Right ventricle myocardium superior (tissue), 1 donor: ENCODE data around the gene TTF2. TPM values are rescaled to one million over a fixed set of nuclear protein-coding genes. Genes with fewer than 3 reads are reported as not detected.

ENCODE experiments used
- ATAC-seq: fragments of 200-7000 bp; cut with Tn5 transposase; one replicate; pipeline ENCODE4 v1.9.1; 2020; ENCODE audit warnings: mild to moderate bottlenecking; ENCODE audit not compliant: poor library complexity
- DNase-seq: peaks from one replicate; pipeline ENCODE4 v3.0.0-alpha.2; 2020
- intact Hi-C: fragments of 100-400 bp; cut with DNase I; formaldehyde crosslinking; loops from one replicate; pipeline ENCODE4 v1.11.2; 2022
- total RNA-seq: library from RNA; stranded (reverse); fragmentation: NEBNext Ultra II Directional; extraction: Animal tissue kit (Norgen Biotek cat#: 25700); gene quantifications from one replicate; pipeline ENCODE4 v1.2.1, GENCODE V29; 2021
- donor health status: DM: no; HTN: yes; CAD: no; lungs with severe emphysema.

TTF2 gene
- total RNA-seq, 1 donor from 2014 or later, result 4.3 TPM

DNA sequence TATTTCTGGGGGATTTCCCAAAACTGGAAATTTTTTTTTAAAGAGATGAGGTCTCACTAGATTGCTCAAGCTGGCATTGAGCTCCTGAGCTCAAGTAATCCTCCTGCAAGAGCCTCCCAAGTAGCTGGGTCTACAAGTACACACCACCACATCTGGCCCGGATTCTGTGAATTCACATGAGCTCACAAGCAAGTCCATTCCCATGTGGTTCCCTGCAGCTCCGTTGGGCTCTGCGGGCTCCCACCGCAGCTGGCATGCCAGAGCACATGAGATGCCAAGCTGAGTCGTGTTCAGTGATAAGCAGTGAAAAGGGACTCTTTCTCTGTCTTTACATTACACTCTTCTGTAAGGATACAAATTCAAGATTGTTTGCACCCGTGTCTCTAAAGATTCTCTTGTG, 21.9 kb upstream of the TTF2 start:
- ATAC-seq (no peak), DNase-seq (no peak)

DNA sequence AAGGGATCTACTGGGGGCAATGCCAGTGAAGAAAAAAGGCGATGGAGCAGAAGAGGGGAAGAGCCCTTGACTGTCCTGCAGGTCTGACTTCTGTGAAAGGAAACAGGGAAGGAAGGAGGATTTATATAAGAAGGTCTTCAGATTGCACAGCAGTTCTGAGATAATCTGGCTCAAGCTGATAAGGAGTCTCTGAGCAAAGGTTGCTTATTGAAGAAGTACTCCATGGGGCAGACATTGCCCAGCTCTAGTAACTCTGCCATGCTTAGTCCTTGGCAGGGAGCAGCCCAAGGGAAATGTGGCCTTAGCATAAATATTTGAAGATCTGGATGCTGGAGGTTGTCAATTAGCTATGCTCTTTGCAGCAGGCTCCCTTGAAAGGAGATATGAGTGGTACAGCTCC, 15.9 kb upstream of the TTF2 start:
- intact Hi-C loops, result no loop called here
- no peak for ATAC-seq

More for the DNA sequence above, 21.9 kb upstream of the TTF2 start:
- intact Hi-C loops, result no loop called here

DNA sequence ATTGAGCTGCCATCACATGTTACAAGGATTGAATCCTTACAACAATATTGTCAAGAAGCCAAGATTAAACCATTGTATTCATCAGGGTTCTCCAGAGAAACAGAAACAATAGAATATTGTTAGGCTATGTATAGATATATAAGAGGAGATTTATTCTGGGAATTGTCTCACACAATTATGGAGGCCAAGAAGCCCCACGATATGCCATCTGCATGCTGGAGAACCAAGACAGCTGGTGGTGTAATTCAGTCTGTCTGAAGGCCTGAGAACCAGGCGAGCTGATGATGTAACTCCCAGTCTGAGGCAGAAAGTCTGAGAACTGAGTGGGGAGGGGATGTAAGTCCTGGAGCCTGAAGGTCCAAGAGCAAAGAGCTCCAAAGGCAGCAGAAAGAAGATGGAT, 14.5 kb upstream of the TTF2 start:
- no peak for ATAC-seq
- intact Hi-C loops, result no loop called here
- DNase-seq, result no peak

More for the DNA sequence above, 15.9 kb upstream of the TTF2 start:
- no peak for DNase-seq

DNA sequence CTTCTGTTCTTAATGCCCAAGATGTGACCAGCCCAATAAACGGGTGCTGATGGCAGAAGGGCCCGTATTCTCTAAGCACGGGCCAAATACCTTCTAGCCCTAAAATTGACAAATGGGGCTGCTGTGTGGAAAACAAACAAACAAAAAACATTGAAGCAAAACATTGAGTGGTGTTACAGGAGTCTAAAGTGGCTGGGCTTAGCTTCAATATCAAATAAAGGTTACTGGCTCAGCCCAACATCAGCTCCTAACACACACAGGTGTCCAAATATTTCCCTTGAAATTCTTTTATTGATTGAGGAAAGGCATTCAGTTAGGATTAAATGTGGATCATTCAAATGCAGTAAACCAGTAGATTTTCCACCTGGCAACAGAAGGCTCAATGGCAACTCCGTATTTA, 13.3 kb upstream of the TTF2 start:
- intact Hi-C loops, result no loop called here
- ATAC-seq (no peak), DNase-seq (no peak)

DNA sequence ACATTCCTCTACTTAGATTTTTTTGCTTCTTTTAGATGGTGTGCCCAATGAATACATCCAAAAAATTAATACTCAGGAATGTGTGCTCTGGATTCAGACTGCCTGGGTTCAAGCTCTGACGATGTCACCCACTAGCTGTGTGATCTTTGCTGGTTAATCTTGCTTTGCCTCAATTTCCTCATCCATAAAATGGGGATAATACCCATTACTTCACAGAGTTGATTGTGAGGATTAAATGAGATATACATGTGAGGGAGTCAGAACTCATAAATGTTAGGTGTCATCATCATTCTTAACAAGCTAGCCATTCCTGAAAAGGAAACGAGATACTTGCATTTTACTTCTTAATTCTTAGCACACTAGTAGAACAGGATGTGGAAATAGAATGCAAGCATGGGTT, 12.9 kb upstream of the TTF2 start:
- intact Hi-C loops, result no loop called here
- no peak for DNase-seq
- ATAC-seq, result no peak

DNA sequence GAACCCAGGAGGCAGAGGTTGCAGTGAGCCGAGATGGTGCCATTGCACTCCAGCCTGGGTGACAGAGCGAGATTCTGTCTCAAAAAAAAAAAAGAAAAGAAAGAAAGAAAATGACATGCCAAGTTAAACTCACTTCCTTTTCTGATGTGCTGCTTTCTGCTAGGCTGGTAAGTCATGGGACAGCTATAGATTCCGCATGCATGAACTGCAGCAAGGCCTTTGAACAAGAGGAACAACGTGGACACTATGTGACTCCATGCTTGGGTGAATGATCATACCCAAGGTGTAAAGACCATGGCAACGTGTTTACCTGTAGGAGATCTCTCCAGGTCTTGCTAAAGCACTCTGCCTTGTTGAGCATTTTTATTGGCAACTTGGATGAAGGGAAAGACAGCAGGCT, 10.3 kb upstream of the TTF2 start:
- ATAC-seq, result peak; percentile 65
- no peak for DNase-seq
- intact Hi-C loops, result loop anchor here (5.0 kb wide), 2 partner anchors 198 to 313 kb away; no protein-coding TSS in a partner anchor

DNA sequence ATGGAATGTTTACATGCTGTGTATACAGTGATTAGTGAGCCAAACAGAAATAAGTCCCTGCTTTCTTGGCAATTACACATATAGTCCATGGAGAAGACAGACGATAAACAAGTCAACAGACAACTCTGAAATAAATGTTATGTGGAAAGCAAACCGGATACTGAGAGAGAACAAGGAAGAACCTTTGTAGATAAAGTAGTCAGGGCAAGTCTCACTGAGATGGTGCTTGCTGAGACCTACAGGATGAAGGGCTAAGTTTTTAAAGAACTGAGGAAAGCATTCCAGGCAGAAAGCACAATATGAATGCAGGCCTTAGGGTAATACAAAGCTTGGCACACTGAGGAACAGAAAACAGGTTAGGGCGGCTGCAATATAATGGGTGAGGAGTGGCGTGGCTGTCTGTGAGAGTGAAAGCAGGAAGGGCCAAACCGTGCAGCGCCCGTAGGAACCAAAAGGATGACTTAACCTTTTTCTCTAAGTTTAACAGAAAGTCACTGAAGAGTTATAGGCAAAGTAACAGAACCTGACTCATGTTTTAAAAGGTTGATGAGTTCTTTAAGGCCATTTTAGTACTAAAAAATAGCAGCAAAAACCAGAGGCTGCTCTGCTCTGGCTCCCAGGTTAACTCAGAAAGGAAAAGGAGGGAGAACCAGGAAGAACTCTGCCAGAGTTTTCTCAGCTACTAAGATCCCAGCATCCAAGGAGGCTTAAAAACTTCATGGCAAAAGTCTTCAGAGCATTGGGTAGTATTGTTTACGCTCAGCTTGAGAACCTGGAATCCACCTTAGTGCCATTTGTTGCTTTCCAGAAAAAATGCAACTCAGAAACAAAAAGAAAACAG, 8.7 kb upstream of the TTF2 start:
- ATAC-seq (peak; percentile 56), DNase-seq (no peak)
- intact Hi-C loops, result loop anchor here (5.0 kb wide), 2 partner anchors 199 to 314 kb away; no protein-coding TSS in a partner anchor

DNA sequence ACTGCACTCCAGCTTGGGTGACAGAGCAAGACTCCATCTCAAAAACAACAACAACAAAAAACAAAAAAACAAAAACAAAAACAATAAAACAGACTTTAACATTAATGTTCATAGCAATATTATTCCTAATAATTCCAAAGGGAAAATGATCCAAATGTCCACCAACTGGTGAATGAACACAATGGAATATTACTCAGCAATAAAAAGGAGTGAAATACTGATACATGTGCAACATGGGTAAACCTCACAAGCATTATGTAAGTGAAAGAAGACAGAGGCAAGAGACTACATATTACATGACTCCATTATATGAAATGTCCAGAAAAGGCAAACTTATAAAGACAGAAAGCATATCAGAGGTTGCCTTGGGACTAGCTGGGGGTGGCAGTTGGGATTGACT, 6.1 kb upstream of the TTF2 start:
- ATAC-seq (no peak), DNase-seq (no peak)
- intact Hi-C loops, result loop anchor here (5.0 kb wide), 2 partner anchors 202 to 317 kb away; no protein-coding TSS in a partner anchor

DNA sequence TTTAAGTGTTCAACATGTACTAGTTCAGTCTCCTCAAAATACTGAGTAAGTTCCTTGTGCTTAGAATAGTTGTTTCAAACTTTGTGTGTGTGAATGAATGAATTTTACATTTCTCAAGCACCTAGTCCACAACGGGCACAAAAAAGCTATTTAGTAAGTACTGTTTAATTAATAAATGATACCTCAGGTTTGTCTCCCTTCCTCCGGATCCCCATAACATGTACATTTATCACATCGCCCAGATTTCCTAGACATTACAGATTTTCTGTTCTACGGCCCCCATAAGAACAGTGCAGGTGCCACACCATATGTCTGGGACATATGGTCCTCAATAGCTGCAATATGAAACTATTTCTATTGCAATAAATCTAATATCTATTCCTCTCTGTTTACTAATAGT, 1.3 kb upstream of the TTF2 start:
- no peak for ATAC-seq
- intact Hi-C loops, result no loop called here

DNA sequence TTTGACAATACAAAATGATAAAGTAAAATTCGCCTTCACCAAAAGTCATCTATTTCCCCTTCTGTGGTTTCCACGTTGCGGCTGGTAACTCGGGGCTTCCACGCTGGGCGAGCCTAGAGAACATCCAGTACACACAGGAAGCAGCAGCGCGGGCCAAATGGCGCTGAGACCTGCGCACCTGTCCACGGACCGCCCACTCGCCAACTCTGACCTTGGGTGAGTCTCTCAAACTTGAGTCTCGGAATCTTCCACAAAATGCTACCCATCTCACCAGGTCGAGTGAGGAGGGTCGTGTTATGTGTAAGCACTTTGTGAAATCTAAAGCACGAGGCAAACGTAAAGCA, 820 bp upstream of the TTF2 start:
- DNase-seq (peak; percentile 60), ATAC-seq (peak; percentile 6)
- intact Hi-C loops, result no loop called here

More for the DNA sequence above, 1.3 kb upstream of the TTF2 start:
- DNase-seq, result no peak

DNA sequence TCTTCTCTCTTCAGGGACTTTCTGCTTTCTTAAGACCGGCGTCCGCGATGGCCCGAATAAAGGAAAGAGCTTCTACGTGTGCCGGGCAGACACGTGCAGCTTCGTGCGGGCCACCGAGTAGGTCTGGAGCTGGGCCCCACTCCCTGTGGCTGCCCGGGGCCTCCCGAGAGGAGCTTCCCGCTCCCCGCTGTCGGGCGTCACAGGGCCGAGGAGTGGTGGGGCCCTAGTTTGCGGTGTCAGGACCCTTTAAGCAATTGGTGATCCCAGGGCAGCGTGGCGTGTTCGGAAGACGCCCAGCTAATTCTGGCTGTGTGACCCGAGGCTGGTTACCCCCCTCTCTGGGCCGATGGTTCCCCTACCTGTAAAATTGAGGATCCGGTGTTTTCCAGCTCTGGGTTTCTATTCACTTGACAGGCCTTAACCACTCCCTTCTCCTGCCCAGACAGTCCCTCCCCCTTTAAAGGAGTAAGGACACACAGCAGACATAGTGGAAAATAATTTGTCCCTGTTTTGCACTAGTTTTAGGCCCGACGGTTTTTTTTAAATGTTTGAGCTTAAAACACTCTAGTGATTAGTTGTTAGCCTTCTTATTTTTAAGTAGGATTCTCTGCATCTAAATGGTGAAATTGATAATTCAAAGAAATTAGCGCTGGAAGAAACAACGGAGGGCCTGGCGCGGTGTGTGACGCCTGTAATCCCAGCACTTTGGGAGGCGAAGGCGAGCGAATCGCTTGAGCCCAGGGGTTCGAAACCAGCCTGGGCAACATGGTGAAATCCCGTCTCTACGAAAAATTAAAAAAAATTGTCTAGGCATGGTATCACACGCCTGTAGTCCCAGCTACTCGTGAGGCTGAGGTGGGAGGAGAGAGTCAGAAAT, 553 bp downstream of the TTF2 start:
- DNase-seq, result no peak
- intact Hi-C loops, result no loop called here

DNA sequence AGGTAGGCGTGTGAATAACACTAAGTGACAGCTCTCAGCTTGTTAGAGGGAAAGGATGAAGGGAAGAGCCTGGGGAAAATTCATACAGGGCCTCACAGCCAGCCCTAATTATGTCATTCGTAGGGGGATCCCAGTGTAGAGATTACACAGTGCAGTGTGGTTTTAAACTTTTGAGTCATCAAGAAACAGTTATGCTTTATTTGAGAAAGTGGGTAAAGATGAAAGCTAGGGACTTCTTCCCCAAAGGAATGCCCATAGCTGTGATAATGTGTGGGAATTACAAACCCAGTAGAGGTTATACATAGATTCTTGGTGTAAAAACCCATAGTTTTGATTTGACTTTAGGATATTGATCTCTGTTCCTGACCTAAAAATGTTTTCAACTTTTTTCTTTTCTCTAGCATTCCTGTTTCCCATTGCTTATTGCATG, 1.9 kb downstream of the TTF2 start:
- no peak for ATAC-seq
- intact Hi-C loops, result no loop called here
- no peak for DNase-seq

More for the DNA sequence above, 553 bp downstream of the TTF2 start:
- peak; percentile 58 for ATAC-seq

DNA sequence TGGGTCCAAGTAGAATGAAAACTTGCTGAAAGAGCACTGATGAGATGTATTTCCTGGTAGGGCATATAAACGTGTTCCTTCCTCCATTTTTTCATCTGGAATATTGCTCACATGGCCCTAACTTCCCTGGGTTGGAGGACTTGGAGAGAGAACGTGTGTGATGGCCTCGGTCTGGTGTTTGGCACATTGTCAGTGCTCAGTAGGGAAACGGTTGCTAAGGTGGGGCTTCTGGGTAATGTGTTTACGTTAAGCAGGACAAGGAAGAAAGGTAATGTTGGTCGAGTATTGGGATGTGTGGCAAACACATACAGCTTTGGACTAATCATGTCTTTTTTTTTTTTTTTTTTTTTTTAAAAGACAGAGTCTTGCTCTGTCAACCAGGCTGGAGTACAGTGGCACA, 6.2 kb downstream of the TTF2 start:
- DNase-seq, result no peak
- ATAC-seq, result no peak
- intact Hi-C loops, result loop anchor here (5.0 kb wide), 1 partner anchor 61 kb away; no protein-coding TSS in a partner anchor

DNA sequence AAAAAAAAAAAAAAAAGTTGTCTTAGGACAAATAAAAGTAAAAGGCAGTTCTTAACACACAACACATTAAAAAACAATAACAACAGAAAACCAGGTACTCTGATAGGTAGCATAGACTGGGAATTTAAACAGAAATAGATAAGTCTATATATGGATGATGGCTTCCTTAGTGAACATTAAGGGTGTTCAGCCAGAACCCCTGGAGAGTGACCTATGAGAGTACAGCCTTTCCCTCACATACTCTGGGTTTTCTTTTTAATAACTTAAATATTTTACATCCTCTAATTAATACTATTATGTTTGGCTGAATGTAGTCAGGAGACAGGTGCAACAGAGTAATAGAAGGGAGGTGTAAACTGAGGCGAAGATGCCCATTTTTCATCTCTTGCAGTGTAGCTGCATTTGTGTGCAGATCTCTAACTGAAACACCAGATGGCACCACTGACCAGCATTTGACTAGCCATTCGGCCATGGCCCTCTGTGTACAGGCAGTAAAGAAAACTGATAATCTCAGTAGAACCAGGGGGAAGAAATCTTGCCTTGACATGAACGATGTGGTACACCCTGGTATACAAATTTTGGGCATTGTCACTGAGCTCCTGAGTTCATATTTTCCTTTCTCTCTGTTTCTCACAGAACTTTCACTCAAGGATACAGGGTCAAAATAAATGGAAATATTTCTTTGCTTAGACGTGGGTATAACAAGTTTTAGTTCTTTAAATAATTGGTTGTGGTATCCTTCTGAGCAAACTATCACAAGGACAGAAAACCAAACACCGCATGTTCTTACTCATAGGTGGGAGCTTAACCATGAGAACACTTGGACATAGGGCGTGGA, 7.6 kb downstream of the TTF2 start:
- intact Hi-C loops, result loop anchor here (2.0 to 5.0 kb wide), 2 partner anchors 60 to 217 kb away; no protein-coding TSS in a partner anchor
- DNase-seq, result peak; percentile 53

DNA sequence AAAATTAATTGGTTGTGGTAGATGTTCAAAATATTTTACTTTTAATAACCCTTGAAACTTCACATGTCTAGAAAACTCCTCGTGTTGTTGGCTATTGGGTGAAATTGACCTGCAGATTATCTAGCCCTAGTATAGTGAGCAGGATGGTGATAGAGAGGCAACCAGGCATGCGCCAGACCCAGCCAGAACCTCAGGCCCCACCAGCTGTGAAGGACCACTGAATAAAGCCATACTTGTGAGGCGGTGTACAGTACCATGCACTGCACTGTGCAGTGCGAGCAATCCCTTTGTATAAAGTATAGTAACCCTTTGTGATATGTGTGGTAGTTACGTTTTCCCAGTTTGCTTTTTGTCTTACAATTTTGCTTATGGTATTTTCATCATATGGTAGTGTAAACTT, 8.5 kb downstream of the TTF2 start:
- ATAC-seq, result no peak
- DNase-seq, result no peak
- intact Hi-C loops, result loop anchor here (2.0 to 5.0 kb wide), 2 partner anchors 59 to 216 kb away; no protein-coding TSS in a partner anchor

More for the DNA sequence above, 7.6 kb downstream of the TTF2 start:
- peak; percentile 95 for ATAC-seq

DNA sequence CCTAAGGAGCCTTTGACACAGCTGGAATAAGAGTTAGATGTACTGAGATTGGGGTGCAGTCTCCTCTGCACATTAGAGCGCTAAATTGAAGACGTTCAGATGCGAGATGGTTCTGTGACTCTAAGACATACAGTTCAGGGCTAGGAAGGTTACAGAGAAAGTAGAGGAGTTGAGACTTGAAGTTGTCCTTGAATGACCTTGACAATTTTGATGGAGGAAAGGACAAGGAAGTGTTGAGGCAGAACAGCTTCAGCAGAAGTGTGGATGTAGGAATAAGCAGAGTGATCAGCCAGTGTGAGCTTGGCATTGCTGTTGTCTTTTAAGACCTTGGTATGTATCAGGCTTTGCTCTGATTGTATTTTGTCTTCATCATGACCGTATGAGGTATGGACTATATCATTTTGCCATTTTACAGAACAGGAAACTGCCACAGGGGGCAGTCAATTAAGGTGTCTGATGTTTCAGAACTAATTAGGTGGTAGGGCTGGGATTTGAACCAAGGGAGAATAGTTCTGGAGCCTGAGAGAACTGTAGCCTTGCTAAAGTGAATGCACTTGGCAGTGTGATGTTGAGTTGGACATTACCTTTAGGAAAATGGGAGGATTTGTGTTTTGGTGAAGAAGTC, 9.2 kb downstream of the TTF2 start:
- intact Hi-C loops, result loop anchor here (2.0 to 5.0 kb wide), 2 partner anchors 58 to 215 kb away; no protein-coding TSS in a partner anchor

DNA sequence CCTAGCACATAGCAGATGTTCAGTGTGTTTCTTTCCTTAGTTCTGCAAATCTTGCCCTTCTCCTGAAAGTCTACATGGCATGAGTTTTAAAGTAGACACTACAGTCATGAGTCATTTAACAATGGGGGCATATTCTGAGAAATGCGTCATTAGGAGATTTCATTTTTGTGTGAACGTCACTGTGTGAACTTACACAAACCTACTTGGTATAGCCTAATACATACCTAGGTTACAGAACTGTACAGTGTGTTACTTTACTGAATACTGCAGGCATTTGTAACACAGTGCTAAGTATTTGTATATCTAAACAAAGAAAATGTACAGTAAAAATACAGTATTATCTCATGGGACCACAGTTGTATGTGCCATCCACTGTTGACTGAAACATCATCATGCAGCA, 10.0 kb downstream of the TTF2 start:
- intact Hi-C loops, result no loop called here
- ATAC-seq, result no peak
- no peak for DNase-seq

More for the DNA sequence above, 9.2 kb downstream of the TTF2 start:
- ATAC-seq (no peak), DNase-seq (no peak)

DNA sequence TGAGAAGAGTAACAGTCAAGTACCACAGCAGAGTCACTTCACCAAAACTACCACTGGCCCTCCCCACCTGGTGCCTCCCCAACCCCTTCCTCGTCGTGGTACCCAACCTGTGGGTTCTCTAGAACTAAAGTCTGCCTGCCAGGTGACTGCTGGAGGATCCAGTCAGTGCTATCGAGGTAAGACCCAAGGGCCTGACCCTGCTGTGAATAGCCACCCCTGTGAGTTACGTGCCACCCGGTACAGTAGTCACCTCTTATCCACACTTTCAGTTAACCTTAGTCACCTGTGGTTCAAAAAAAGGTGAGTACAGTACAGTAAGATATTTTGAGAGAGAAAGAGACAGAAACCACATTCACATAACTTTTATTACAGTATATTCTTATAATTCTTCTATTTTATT, 16.5 kb downstream of the TTF2 start:
- no peak for ATAC-seq
- no peak for DNase-seq
- intact Hi-C loops, result no loop called here
